CD4-positive, alpha-beta T cell treated with Interleukin-1 beta for 1 hour (primary cell): Measurements from ENCODE around the gene SFMBT2.
"Not testable (repeated sequence)": the region's sequence is repeated elsewhere in the genome, so short reads cannot be mapped to it uniquely, and the experiment has no call there.

Experiments used
- DNase-seq, 2 donors: peaks; one replicate each; pipeline ENCODE4 v3.0.0-alpha.2; 2020 to 2022

Gene SFMBT2

DNA sequence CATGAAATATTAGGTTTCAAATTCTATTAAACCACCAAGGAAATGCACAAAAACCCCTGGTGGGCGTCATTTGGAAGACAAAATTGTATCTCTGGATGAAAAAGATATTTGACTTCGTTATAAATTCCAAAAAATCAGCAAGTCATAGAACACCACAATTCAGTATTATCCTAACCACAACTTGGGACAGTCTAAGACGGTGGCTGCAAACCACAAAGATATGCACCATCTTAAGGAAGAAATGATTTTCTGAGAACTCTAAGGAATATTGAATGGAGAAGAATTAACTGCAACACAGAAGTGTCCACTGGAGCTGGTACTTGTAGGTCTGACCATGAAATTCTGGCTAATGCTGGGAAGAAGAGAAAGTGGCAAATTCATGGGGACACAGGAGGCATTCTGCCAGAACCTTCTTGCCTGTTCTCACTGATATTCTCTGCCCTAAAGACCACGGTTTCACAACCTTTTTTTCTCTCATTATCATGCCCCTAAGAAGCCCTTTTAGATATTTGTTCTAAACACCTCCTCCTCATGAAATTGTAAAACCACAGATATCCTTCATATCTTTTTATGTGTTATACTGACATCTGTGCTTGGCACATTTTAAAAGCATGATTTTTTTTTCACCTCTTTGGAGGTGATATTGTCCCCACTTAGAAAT is 92.9 kb downstream of the SFMBT2 start:
- no peak for DNase-seq

DNA sequence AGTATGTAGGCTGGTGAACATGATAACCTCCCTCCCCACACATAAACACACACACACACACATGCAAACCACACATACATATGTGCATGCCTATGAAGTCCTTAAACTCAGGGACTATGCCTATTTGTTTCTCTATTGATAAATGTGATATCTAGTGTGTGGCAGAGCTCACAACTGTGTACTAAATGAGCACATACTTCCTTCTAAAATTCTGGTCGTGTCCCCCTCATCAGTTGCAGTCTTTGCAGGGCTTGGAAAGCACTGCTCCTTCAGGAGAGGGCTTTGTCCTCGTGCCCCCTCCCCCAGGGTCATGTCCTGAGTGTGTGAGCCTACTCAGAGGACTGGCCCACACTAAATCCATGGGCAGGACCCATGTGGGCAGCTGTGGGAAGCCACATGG is 94.0 kb downstream of the SFMBT2 start:
- no peak for DNase-seq

DNA sequence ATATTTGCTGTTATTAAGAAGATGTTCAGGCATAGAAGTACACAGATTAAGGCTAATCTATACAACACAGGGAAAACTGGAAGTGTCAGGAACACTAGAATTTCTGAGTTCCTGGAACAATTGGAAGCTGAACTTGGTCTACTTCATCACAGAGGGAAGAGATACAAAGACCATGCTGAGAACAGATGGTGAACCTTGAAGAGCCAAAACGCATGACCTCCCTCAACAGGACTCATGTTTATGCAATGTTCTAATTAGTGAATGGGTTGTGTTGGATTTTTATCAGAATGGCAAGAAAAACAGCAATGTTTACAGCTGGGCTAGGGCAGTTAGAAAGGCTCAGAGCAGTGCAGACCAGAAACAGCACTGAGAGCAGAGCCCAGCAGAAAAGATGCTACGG is 94.9 kb downstream of the SFMBT2 start:
- no peak for DNase-seq

DNA sequence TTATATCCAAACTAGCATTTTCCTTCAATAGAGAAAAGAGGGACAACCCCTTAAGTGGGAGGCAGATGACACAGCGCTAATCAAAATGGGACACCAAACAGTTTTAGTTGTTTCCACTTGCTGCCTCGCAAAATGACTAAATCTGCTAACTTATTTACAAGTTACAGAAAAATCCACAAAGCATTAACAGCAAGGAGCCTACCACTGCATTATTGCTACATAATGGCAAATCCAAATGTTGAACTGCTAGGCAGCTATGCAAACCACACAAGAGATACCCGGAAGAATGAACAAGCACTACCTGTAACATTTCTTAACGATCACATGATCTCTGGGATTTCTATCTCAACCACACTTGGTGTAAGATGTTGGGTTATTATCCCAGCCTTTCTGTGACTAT is 96.7 kb downstream of the SFMBT2 start:
- DNase-seq, result no peak

DNA sequence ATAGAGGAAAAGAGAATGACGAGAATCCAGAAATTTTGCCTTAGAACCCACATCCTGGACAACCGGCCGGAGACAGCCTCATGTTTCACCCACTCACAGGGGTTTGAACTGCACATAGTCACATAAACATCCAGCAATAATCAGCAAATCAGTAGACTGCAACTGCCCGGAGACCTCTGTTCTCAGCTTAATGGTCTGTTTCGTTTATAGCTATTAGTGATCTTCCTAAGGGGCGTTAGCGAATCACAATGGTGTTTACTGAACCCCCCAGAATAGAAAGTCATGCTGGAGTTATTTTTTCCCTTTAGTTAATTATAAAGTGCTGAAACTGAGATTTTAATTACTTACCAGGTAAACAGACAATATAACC is 98.4 kb downstream of the SFMBT2 start:
- no peak for DNase-seq

DNA sequence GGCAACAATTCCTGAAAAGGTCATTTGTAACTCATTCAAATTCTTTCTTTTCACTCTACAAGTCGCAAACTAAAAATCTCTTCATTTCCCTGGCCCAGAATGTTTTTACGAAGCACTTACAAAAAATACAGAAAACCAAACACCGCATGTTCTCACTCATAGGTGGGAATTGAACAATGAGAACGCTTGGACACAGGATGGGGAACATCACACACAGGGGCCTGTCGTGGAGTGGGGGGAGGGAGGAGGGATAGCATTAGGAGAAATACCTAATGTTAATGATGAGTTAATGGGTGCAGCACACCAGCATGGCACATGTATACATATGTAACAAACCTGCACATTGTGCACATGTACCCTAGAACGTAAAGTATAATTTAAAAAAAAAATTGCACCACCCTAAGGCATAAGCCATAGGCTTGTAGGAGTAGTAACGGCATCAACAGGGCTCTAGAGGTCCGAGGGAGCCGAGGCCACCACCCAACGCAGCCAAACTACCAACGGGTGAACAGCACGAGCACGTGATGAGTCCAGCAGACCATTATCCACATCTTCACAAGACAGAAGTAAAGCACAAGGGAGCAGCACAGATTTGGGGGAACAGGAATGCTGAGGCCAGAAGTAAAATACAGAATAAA is 98.9 kb downstream of the SFMBT2 start:
- not testable (repeated sequence) for DNase-seq

DNA sequence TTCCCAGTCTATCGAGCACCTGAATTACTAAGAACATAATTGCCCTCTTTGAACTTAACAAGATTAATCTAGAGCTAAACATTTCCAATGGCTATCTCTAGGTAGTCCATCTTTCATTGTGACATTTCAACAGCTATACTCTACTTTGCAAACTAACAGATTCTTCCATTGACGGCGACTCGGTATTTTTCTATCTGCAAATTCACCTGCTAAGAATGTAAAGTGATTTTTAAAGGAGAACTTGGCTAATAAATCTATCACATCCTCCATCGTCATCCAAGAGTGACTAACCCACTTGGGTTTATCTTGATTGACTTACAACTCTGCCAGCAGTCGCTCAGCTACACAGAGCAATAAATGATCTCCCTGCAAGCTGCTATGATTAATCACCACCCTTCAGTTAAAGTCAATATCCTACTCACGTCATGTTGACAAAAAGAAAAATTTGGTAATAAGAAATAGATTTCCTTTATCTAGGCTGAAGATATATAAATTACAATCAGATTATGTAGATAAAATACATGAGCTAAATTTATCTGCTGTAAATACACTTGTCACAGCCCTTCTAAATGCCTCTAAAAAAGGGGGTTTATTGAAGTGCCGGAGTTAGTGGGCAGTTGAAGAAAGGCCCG is 99.5 kb downstream of the SFMBT2 start:
- no peak for DNase-seq

DNA sequence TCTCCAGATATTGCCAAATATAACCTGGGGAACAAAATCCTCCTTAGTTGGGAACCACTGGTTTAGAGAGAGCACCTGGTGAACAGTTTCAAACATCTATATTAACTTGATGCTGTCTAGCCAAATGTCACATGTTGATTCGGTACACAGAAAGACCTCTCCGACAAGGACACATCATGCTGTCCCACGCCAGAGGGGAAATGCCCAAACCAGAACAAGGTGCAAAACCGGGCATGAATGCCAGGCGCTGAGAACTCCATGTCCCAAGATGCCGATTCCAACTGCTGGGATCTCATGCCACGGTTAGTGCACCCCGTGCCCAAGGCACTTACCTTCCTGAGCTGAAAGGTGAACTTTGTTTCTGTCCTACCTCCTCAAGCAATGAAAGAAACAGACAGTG is 100.8 kb downstream of the SFMBT2 start:
- DNase-seq, result no peak

DNA sequence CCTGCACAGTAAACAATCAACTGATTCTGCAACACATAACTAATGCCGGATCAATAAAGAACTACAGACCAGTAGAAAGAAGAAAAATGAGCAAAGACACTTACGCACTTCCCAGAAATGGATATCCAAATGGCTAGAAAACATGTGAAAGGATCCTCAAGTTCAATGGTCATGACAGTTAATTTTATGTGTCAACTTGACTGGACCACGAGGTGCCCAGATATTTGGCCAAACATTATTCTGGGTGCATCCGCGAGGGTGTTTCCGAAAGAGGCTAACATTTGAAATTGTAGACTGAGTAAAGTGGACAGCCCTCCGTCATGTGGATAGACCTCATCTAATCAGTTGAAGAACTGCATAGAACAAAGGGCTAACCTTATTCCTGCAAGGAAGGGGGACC is 102.0 kb downstream of the SFMBT2 start:
- no peak for DNase-seq

DNA sequence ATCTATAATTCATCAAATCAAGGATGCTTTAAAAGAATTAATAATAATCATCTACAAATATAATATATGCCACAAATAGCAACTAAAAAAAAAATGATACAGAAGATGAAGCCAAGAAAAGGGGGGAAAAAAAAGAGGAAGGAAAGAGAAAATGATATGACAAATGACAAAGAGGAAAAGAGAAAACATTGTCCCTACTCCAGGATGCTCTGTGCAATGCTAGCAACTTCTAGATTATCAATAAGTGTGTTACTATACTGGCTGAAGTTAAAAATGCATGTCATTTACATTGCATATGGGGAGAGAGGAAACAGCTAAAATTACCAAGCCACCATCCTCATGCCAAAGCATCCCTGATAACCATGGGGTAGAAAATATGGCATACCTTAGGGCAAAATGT is 104.2 kb downstream of the SFMBT2 start:
- no peak for DNase-seq

DNA sequence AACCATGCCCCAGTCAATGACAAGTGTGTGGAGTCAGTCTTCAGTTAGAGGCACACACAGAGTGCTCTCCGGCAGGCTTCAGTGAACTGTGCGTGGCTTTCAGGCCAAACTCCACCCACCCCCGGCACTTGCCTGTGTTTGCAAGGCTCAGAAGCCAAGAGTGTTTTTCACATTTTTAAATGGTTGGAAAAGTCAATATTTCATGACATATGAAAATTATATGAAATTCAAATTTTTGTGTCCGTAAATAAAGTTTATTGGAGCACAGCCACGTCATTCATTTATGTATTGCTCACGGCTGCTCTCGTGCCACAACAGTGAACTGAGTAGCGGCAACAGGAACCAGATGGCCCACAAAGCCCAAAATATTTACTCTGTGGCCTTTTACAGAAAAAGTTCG is 104.7 kb downstream of the SFMBT2 start:
- DNase-seq, result peak in 1 of 2 donors; percentile 24

DNA sequence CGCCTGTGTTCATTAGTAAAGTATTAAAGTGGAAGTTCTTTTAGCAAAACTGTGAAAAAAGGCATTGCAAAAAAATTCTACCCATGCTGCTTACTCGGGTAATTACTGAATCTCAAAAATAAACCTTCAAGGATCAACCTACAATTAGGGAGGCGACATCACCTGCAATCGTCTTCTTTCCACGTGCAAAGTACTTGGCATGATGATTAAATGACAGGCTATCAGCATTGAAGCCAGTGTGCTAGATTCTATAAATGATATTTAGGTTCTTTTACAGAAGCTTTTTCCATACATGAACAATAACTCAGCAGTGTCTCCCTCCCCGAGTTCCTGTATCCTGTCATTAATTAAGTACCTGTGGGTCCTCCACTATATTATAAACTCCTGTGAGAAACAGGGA is 105.8 kb downstream of the SFMBT2 start:
- DNase-seq, result no peak

DNA sequence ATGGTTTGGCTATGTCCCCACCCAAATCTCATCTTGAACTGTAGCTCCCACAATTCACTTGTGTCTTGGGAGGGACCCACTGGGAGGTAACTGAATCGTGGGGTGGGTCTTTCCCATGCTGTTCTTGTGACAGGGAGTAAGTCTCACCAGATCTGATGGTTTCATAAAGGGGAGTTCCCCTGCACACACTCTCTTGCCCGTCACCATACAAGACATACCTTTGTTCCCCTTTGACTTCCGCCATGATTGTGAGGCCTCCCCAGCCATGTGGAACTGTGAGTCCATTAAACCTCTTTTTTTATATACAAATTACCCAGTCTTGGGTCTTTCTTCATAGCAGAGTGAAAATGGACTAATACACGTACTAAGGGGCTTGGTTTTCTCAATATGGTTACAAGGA is 106.7 kb downstream of the SFMBT2 start:
- no peak for DNase-seq

DNA sequence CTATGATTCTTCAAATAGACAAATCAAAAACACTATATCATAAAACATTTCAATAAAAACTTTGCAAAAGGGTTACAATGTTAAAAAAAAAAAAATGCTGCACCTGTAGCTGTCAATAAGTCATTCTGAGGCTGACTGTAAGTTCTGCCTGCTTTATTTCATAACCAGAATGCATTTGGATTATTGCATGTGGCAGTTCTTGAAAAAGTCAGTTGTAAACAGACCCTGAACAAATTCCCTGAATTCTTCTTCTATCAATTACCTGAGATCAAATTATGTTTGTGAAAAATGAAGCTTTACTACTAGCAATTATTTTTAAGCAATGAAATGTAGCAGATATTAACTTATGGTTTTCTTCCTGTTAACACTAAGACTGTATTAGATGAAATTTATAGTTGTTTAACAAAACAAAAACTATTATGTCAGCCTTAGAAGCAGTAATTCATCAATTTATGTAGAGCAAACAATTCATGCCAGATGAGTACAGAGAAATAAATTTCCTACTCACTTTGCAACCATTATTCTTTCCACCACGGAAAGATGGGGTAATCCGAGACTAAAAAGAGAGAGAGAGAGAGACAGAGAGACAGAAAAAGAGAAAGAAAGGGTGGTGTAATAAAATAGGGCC is 107.8 kb downstream of the SFMBT2 start:
- no peak for DNase-seq

DNA sequence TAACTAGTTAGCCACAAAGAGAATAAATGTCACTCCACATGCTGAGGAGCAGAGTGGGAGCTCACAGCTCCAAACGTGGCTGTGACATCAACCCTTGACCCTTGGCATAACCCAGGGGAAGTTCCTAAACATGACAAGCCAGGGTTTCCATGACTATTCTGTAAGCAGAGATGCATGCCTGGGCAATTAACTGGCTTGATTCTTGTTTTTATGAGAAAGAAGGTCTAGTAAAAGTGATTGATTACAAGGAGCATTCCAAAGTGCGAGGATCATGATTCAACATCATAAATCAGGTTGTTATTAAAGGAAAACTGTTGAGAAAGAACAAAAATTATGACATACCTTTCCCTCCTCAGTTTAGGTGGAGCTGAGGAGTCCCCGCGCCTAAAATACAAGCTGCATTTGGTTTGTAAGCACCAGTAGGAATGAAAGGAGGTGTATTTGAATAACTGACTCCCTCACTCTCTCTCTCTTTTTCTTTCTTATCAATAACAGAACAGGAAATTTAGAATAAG is 108.4 kb downstream of the SFMBT2 start:
- no peak for DNase-seq

DNA sequence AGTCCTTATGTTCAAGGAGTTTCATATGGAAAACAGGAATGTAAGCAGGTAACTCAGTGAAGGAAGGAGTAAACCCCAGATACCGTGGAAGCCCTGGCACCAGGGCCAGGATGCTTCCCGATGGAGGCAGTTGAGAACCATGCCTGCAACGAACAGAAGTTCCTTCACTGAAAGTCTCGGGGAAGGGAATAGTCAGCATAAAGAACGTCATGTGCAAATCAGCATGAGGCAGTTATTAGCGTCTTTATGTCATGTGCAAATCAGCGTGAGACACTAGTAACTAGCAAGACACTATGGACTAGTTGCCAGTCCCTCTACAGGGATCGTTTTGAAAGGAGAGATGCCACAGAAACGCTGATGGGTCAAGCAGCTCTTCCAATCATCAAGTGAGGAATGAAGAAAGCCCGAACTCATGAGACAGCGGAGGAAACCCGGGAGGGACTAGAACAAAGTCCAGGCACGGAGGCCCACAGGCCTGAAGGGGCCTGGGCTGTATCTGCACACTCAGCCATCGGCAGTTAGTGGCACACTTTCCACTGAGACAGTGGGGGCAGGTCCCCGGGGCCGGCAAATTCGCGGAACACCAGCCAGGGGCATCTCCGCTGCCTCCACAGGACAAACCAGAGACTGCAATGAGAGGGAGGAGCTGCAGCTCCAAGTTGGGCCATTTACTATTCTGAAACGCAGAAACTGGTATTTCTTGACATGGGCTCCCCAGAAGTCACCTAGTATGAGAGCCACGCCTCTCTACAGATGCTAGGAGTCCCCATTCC is 109.6 kb downstream of the SFMBT2 start:
- no peak for DNase-seq

DNA sequence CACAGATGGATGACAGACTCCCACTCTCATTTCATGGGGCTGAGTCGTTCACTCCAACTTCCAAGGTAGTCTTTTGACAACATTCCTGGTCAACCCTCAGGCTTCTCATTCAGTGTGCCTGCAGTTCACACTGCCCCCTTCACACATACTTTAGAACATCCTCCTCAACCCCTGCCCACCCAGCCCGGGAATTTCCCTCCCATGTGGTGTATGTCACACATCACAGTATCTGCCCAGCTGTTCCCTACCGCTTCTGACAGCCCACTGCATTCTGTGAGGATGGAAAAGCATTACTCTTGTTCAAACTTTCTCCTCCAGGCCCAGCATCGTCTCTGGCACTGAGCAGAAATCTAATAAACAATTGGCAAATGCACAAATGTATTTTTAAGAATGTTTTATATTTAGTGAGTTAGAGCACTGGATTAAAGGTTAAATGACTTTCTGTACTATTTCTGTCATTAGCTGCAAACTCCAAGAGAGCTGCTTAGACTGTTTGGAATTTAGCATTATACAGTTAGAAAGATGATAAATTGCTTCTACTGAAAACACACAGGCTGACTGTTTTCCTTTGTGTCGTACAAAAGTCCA is 110.4 kb downstream of the SFMBT2 start:
- DNase-seq, result no peak

DNA sequence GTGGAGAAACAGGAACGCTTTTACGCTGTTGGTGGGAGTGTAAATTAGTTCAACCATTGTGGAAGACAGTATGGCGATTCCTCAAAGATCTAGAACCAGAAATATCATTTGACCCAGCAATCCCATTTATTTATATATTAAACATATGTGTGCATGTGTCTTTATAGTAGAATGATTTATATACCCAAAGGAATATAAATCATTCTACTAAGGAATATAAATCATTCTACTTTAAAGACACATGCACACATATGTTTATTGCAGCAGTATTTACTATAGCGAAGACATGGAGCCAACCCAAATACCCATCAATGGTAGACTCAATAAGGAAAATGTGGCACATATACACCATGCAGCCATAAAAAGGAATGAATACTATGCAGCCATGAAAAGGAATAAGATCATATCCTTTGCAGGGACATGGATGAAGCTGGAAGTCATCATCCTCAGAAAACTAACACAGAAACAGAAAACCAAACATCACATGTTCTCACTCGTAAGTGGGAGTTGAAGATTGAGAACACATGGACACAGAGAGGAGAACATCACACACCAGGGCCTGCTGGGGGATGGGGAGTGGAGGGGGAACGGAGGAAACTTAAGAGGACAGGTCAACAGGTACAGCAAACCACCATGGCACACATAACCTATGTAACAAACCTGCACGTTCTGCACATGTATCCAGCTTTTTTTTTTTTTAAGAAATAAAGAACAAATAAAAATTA is 111.1 kb downstream of the SFMBT2 start:
- DNase-seq, result not testable (repeated sequence)

DNA sequence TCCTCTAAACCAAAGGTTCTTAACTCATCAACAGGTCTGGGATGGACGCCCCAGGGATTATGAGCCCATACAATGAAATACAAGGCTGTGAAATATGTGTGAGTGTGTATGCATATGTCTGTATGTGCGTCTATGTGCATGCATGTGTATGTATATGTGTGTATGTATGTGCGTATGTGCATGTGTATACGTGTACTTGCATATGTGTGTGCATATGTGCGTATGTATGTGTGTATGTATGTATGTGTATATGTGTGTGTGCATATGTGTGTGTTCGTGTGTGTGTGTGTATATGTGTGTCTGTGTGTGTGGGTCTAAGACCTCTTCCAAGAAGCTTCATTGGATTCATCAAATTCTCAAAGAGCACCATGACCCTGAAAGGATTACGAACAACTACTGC is 112.3 kb downstream of the SFMBT2 start:
- DNase-seq, result no peak

DNA sequence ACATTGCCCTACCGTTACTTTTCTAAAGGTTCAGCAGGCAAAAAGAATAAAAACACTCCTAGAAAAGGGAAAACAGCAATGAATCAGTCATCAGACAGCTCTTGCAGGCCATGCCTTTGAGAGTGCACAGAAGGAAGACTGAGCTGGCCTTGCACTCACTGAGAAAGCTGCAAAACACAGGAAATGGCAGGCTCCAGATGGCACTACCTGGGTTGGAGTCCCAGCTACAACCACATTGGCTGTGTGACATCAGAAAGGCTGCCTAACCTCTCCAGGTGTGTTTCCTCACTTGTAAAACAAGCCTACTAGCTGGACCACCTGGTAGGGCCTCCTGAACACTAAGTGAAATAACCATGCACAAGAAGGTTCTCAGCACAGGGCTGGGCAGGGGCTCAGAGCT is 113.7 kb downstream of the SFMBT2 start:
- no peak for DNase-seq

DNA sequence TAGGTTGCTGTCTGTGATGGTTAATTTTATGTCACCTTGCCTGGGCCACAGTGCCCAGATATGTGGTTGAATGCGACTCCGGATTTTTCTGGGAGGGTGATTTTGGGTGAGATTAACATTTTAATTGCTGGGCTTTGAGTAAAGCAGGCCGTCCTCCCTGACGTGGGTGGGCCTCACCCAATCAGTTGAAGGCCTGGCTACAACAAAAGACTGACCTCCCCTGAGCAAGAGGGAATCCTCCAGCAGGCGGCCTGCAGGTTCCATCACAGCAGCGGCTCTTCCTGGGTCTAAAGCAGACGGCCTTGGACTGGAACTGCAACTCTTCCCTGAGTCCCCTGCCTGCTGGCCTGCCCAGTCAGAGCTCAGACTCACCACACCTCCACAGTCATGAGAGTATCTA is 114.2 kb downstream of the SFMBT2 start:
- DNase-seq, result no peak

DNA sequence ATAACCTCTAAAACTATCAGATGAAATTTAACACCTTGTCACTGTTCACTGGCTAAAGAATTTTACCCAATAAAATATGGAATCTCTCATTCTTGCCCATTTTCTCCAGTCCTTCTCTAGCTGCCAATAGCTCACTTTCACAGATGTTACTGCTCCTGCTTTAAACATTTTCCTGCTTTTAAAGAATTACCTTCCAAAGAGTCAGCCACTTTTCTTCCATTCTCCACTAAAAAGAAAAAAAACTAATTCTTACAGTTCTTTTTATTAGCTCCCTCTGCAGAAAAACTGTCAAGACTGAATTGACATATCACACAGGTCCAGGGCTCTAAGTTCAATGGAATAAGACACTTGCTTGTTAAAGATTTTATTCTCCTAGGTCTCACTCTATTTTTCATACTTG is 114.8 kb downstream of the SFMBT2 start:
- DNase-seq, result no peak
